ENCODE data around the gene MAP3K7. TPM values are rescaled to one million over a fixed set of nuclear protein-coding genes. Genes with fewer than 3 reads are reported as not detected.

The MAP3K7 gene
- total RNA-seq, 1 donor from 2014 or later: 18.3 TPM

- no peak for TF ChIP-seq CTCF (IDR thresholded peaks at IDR 0.05)
- intact Hi-C loops (cut with DNase I): no loop called here
- H3K27ac ChIP-seq: no peak overlapping the region
- peaks cover 40 to 71% of the 10 kb centered on the region in 2 donors for H3K36me3 ChIP-seq
- no peak overlapping the region for H3K4me3 ChIP-seq
- no peak for DNase-seq (ENCODE audit: low spot score in 2 of 2)
- H3K27me3 ChIP-seq: no peaks in the 10 kb centered on the region
- no peaks in the 10 kb centered on the region for H3K4me1 ChIP-seq
- no peaks in the 10 kb centered on the region for H3K9me3 ChIP-seq
These were observed 26.9 kb downstream of the MAP3K7 start for GRCh38 chr6:90559931-90560330.

- H3K27ac ChIP-seq: no peak overlapping the region
These were observed 29.9 kb downstream of the MAP3K7 start for GRCh38 chr6:90557006-90557405.

GRCh38 chr6:90547991-90548390, 38.9 kb downstream of the MAP3K7 start:
- Histone ChIP-seq H3K9me3 (no peaks in the 10 kb centered on the region), H3K4me3 (no peak overlapping the region), H3K27me3 (no peaks in the 10 kb centered on the region), H3K36me3 (peaks cover 57 to 81% of the 10 kb centered on the region in 2 donors), H3K27ac (no peak overlapping the region), H3K4me1 (no peaks in the 10 kb centered on the region)
- DNase-seq (ENCODE audit: low spot score in 2 of 2): no peak
- intact Hi-C loops (cut with DNase I): no loop called here
- TF ChIP-seq CTCF (IDR thresholded peaks at IDR 0.05): no peak

More at GRCh38 chr6:90557006-90557405, 29.9 kb downstream of the MAP3K7 start:
- DNase-seq (ENCODE audit: low spot score in 2 of 2): no peak
- Histone ChIP-seq H3K27me3 (no peaks in the 10 kb centered on the region), H3K4me3 (no peak overlapping the region), H3K36me3 (peaks cover 49 to 87% of the 10 kb centered on the region in 2 donors), H3K4me1 (no peaks in the 10 kb centered on the region), H3K9me3 (no peaks in the 10 kb centered on the region)
- intact Hi-C loops (cut with DNase I): no loop called here
- TF ChIP-seq CTCF (IDR thresholded peaks at IDR 0.05): no peak

GRCh38 chr6:90547079-90547478, 39.8 kb downstream of the MAP3K7 start:
- no peak for DNase-seq (ENCODE audit: low spot score in 2 of 2)
- Histone ChIP-seq H3K9me3 (no peaks in the 10 kb centered on the region), H3K4me1 (no peaks in the 10 kb centered on the region), H3K4me3 (no peak overlapping the region), H3K27me3 (no peaks in the 10 kb centered on the region), H3K27ac (no peak overlapping the region), H3K36me3 (peaks cover 48 to 80% of the 10 kb centered on the region in 2 donors)
- intact Hi-C loops (cut with DNase I): no loop called here
- no peak for TF ChIP-seq CTCF (IDR thresholded peaks at IDR 0.05)

GRCh38 chr6:90545448-90545847, 41.4 kb downstream of the MAP3K7 start:
- no peak overlapping the region for H3K4me3 ChIP-seq
- intact Hi-C loops (cut with DNase I): no loop called here
- TF ChIP-seq CTCF (IDR thresholded peaks at IDR 0.05): no peak
- H3K27ac ChIP-seq: no peak overlapping the region
- no peak for DNase-seq (ENCODE audit: low spot score in 2 of 2)
- peaks cover 42 to 69% of the 10 kb centered on the region in 2 donors for H3K36me3 ChIP-seq
- no peaks in the 10 kb centered on the region for H3K9me3 ChIP-seq
- H3K27me3 ChIP-seq: no peaks in the 10 kb centered on the region
- H3K4me1 ChIP-seq: no peaks in the 10 kb centered on the region

- intact Hi-C loops (cut with DNase I): no loop called here
- no peak overlapping the region for H3K4me3 ChIP-seq
These were observed 42.1 kb downstream of the MAP3K7 start for GRCh38 chr6:90544741-90545140.

More at GRCh38 chr6:90544741-90545140, 42.1 kb downstream of the MAP3K7 start:
- Histone ChIP-seq H3K9me3 (no peaks in the 10 kb centered on the region), H3K27ac (no peak overlapping the region), H3K36me3 (peaks cover 38 to 62% of the 10 kb centered on the region in 2 donors), H3K27me3 (no peaks in the 10 kb centered on the region), H3K4me1 (no peaks in the 10 kb centered on the region)
- no peak for TF ChIP-seq CTCF (IDR thresholded peaks at IDR 0.05)
- DNase-seq (ENCODE audit: low spot score in 2 of 2): no peak

Data from ascending aorta (tissue), 2 donors.